Measurements from ENCODE around the gene ZNF618. TPM values are rescaled to one million over a fixed set of nuclear protein-coding genes. Genes with fewer than 3 reads are reported as not detected.
A peak's percentile ranks its signal among the peaks of the same experiment; 100 is the strongest.

The ZNF618 gene
- total RNA-seq, 1 donor from 2014 or later: 0.19 TPM

DNA sequence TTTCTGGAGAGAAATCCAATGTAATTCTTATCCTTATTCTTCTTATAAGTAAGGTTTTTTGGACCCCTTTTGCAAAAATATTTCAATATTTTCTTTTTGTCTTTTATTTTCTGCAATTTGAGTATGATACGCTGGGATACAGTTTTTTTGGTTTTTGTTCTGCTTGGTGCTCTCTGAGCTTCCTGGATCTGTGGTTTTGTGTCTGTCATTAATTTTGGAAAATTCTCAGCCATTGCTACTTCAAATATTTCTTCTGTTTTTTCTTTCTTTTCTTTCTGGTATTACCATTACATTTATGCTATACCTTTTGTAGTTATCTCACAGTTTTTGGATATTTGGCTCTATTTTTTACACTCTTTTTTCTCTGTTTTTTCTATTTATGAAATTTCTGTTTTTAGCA, 50.1 kb downstream of the ZNF618 start:
- Mint-ChIP-seq H3K27ac (no peak overlapping the region), H3K9me3 (peaks cover 5% of the 10 kb centered on the region), H3K4me3 (no peak overlapping the region), H3K36me3 (ENCODE audit: low read depth) (no peaks in the 10 kb centered on the region), H3K4me1 (peaks cover 3% of the 10 kb centered on the region), H3K27me3 (peaks cover 17% of the 10 kb centered on the region)
- intact Hi-C loops (cut with micrococcal nuclease): no loop called here
- DNase-seq: no peak

DNA sequence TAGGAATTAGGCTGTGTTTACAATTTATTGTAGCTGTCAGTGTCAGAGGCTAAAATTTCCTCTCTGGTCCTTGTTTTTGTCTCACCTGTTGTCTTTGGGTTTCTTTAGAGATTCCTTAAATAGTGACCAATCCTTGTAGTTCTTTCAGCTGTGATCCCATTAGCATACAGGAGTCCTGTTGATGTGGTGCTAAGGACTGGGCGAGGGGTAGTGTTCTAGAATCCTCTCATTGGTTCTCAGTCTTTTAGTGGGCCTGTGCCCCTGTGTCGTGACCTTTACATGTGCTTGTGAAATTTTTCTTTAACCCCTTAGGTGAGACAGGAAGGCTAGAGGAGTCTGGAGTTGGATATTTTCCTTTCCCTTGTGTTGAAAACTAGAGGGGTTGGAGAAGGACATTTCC, 51.2 kb downstream of the ZNF618 start:
- Mint-ChIP-seq H3K4me1 (no peaks in the 10 kb centered on the region), H3K27ac (no peak overlapping the region), H3K9me3 (peaks cover 5% of the 10 kb centered on the region), H3K4me3 (no peak overlapping the region), H3K27me3 (peaks cover 14% of the 10 kb centered on the region), H3K36me3 (ENCODE audit: low read depth) (no peaks in the 10 kb centered on the region)
- intact Hi-C loops (cut with micrococcal nuclease): no loop called here
- DNase-seq: peak; percentile 10

DNA sequence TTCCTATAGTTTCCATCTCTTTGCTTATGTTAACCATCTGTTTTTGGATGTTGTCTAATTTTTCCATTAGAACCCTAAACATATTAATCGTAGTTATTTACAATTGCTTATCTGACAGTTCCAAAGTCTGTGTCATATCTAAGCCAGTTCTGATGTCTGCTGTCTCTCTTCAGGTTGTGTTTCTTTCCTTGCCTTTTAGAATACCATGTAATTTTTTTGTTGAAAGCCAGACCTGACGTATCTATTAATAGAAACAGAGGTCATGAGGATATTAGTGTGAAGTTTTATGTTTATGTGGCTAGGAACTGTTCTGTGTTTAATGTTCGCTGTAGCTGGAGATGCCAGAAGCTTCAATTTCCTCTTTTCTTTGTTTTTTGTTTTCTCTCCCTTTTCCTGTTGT, 52.2 kb downstream of the ZNF618 start:
- Mint-ChIP-seq H3K36me3 (ENCODE audit: low read depth) (no peaks in the 10 kb centered on the region), H3K4me1 (no peaks in the 10 kb centered on the region), H3K4me3 (no peak overlapping the region), H3K27me3 (peaks cover 13% of the 10 kb centered on the region), H3K9me3 (peaks cover 5% of the 10 kb centered on the region), H3K27ac (no peak overlapping the region)
- no peak for DNase-seq
- intact Hi-C loops (cut with micrococcal nuclease): no loop called here

DNA sequence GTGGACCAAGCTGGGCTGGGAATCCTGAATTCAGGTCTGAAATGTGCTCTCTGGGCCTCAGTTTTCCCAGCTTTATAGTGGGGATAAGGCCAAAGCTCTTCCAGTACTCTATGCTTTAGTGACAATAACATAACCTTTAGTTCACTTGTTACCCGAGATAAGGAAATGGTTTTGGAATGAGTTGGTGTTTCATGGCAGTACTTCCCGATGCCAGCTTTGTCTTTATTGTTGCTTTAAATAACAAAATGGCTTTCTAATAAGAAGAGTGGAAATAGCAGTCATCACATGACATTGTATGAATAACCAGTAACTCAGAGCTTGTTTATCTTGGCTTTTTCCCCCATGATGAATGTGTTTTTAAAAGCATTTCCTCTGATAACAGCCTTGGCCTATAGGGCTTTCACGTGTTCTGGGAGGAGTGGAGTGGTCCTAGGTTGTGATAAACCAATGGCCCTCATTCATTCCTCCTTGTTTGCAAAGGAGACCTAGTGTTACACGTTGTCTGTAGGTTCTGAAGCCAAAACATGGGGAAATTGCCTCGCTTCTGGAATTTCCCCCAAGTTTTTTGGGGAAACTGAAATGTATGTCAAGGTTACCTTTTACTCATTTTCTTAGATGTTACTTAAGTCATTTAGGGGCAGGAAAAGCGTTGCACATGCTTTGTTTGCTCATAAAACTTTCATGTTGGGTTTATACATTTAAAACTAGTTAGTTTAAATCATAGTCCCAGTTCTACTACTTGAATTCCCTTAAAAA, 53.7 kb downstream of the ZNF618 start:
- Mint-ChIP-seq H3K9me3 (peaks cover under 1% of the 10 kb centered on the region), H3K27me3 (peaks cover 5% of the 10 kb centered on the region), H3K4me3 (no peak overlapping the region), H3K36me3 (ENCODE audit: low read depth) (no peaks in the 10 kb centered on the region), H3K27ac (no peak overlapping the region), H3K4me1 (no peaks in the 10 kb centered on the region)
- intact Hi-C loops (cut with micrococcal nuclease): no loop called here
- no peak for DNase-seq

DNA sequence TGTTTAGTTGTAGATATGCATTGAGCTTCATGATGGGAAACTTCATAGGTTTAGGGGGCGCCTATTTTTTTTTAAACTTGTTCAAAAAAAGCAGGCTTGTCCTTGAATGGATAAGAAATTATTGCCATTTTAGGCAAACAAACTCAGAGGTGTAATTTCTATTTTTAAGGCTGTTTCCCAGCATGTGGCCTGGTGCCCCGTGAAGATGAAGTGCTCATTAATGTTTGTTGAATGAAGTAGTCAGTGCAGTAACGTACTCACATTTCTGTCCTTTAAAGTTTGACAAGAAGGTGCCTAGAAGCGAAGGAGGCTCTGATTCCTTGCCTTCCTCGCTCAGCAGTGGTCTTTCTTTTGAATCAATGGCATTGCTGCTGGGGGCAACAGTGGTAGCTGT, 54.3 kb downstream of the ZNF618 start:
- Mint-ChIP-seq H3K9me3 (no peaks in the 10 kb centered on the region), H3K4me1 (no peaks in the 10 kb centered on the region), H3K27ac (no peak overlapping the region), H3K27me3 (peaks cover 3% of the 10 kb centered on the region), H3K4me3 (no peak overlapping the region), H3K36me3 (ENCODE audit: low read depth) (no peaks in the 10 kb centered on the region)
- DNase-seq: no peak
- intact Hi-C loops (cut with micrococcal nuclease): no loop called here

DNA sequence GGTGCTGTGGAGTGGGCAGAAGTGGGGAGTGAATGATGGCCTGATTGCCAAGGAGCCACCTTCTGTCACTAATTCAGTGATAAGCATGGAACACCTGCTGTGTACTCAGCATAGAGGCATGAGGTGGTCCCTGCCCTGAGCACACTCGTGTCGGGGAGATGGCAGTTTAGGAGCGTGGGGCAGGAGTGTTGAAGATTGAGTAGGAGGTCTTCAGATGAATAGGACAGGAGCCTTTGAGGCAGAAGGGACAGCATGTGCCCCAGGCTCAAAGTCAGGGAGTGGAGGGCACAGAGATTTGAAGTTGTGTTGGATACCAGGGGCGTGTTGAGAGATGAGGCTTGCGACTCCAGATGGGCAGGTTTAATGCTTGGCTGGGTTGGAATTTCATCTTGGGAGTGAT, 55.0 kb downstream of the ZNF618 start:
- no peak for DNase-seq
- intact Hi-C loops (cut with micrococcal nuclease): no loop called here
- Mint-ChIP-seq H3K36me3 (ENCODE audit: low read depth) (no peaks in the 10 kb centered on the region), H3K27me3 (peaks cover 2% of the 10 kb centered on the region), H3K4me1 (no peaks in the 10 kb centered on the region), H3K4me3 (no peak overlapping the region), H3K9me3 (no peaks in the 10 kb centered on the region), H3K27ac (no peak overlapping the region)

DNA sequence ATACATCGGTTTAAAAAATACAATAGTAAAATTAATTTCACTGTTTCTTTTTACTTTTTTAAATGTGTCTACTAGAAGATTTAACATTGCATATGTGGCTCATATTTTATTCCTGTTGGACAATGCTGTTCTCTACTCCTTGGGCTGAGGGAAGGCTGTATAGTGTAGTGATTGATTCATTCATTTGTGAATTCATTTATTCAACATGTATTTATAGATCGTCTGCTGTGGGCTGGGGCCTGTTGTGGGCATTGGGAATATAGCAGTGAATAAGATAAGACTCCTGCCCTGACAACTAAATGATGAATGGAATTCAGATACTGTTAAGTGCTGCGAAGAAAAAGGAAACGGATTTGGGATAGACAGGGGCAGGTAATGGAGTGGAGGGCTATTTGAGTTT, 55.7 kb downstream of the ZNF618 start:
- DNase-seq: no peak
- Mint-ChIP-seq H3K36me3 (ENCODE audit: low read depth) (no peaks in the 10 kb centered on the region), H3K4me3 (no peak overlapping the region), H3K4me1 (no peaks in the 10 kb centered on the region), H3K9me3 (no peaks in the 10 kb centered on the region), H3K27me3 (no peaks in the 10 kb centered on the region), H3K27ac (no peak overlapping the region)
- intact Hi-C loops (cut with micrococcal nuclease): no loop called here

DNA sequence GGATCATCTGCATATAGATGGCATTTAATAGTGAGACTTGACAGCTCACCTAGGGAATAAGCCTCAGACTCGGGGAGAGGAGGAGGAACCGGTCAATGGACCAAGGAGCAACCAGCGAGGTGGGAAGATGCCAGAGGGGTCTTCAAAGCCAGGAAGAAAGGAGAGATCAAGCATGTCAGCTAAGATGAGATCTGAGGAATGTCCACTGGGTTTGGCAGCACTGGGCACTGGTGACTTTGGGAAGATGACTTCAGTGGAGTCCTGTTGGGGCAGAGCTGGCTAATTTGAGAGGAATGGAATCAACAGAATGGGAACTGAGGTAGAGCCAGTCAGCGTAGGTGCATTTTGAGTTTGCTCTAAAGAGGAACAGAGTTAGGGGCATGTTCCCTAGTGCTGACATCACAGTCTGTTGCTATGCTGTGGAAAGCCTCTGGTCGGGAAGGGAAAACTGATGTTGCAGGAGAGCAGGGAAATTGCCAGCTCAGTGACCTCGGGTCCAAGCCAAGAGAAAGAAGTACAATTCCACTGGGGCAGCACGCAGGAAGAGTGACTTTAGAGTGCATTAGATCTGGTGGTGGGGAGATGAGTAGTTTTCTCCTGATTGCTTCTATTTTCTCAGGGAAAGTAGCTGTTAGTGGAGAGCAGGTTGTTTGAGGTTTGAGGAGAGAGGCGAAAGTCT, 56.9 kb downstream of the ZNF618 start:
- H3K4me1 Mint-ChIP-seq: no peaks in the 10 kb centered on the region
- no peaks in the 10 kb centered on the region for H3K9me3 Mint-ChIP-seq
- H3K27me3 Mint-ChIP-seq: peaks cover 3% of the 10 kb centered on the region
- DNase-seq: no peak
- intact Hi-C loops (cut with micrococcal nuclease): no loop called here
- H3K36me3 Mint-ChIP-seq (ENCODE audit: low read depth): no peaks in the 10 kb centered on the region
- H3K4me3 Mint-ChIP-seq: no peak overlapping the region
- H3K27ac Mint-ChIP-seq: no peak overlapping the region

DNA sequence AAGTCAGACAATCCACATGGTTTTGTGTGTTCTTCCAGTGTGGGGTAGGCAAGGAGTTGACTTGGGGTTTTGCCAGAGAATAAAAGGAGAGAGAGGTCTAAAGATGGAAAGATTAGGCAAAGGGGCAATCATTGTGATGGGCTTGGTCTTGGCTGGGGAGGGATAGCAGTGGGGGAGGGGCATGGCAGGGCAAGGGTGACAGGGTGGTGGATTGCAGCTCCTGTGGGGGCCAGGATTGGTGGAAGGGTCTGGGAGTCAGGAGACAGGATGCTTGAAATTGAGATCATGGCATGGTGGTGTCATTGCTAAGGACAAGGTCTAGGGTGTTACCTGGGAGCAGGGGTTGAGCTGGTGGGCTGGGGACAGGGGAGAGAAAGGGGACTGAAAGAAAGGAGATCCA, 57.6 kb downstream of the ZNF618 start:
- H3K4me3 Mint-ChIP-seq: no peak overlapping the region
- intact Hi-C loops (cut with micrococcal nuclease): no loop called here
- H3K36me3 Mint-ChIP-seq (ENCODE audit: low read depth): no peaks in the 10 kb centered on the region
- H3K9me3 Mint-ChIP-seq: no peaks in the 10 kb centered on the region
- no peak overlapping the region for H3K27ac Mint-ChIP-seq
- DNase-seq: no peak
- H3K4me1 Mint-ChIP-seq: no peaks in the 10 kb centered on the region
- peaks cover 3% of the 10 kb centered on the region for H3K27me3 Mint-ChIP-seq

DNA sequence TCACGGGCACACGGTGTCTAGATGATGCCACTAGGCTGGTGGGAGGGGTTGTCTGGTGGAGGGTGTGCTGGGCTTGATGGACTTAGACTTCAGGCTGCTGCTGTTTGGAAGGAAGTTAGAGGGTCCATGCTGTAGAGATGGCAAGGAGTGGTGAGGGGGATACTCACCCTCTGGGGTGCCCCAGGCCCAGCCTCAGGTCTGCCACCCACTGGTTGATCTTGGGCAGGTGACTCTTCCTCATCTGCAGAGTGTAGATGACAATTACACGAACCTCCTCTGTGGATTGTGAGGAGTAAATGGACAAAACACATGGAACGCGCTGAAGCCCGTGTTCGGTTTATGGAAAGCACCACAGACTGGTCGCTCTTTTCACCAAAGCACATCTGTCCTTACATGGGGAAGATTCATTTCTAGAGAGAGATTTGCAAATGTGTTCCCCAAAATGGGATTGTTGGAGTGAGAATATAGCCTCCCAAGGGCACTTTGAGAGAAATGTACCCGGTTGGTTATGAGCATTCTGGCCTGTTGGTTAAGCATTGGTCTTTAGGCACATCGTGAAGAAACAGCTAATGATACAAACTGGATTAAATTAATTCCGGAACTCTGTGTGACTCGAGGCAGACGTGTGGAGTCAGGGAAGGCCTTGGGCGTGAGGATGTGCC, 58.2 kb downstream of the ZNF618 start:
- intact Hi-C loops (cut with micrococcal nuclease): no loop called here

DNA sequence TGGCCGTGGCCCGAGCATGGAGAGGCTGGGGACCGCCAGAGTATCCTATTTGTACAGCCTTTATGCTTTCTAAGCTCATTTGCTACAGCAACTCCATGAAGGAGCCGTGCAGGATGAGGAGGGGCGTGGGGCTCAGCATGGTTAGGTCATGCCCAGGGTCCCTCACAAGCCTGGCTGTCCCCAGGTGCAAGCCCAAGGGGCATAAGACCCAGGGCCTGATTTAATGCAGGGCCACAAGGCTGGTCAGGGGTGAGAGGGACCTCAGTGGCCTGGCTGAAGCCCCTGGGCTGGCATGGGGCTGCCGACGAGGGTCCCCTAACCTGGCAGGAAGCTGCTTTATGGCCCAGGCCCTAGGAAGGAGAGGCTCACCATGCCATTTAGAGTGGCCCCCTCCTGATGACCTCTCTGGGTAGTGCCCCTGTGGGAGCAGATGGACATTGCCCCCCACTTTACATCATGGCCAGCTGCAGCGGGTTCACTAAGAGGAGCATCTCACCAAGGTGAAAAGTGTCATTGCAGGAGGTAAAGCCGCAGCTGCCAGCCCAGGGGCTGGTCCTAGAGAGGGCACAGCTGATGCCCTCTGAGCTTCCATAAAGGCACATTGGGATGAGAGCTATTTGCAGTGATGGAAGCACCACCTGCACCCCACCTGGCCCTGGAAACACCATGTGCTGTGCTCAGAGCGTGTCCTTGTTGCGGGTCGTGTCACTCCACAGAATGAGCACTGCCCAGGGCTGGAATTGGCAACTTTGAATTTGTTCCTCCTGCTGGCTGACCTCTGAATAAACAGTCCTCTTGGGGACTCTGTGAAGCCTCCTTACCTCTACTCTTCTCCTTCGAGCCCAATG, 58.9 kb downstream of the ZNF618 start:
- no peak for DNase-seq
- no peak overlapping the region for H3K4me3 Mint-ChIP-seq
- no peaks in the 10 kb centered on the region for H3K9me3 Mint-ChIP-seq
- intact Hi-C loops (cut with micrococcal nuclease): no loop called here
- H3K27me3 Mint-ChIP-seq: peaks cover 5% of the 10 kb centered on the region
- no peak overlapping the region for H3K27ac Mint-ChIP-seq
- no peaks in the 10 kb centered on the region for H3K36me3 Mint-ChIP-seq (ENCODE audit: low read depth)
- no peaks in the 10 kb centered on the region for H3K4me1 Mint-ChIP-seq

More for the DNA sequence above, 58.2 kb downstream of the ZNF618 start:
- no peaks in the 10 kb centered on the region for H3K4me1 Mint-ChIP-seq
- H3K4me3 Mint-ChIP-seq: no peak overlapping the region
- H3K9me3 Mint-ChIP-seq: no peaks in the 10 kb centered on the region
- H3K27me3 Mint-ChIP-seq: peaks cover 5% of the 10 kb centered on the region
- no peak for DNase-seq
- no peak overlapping the region for H3K27ac Mint-ChIP-seq
- H3K36me3 Mint-ChIP-seq (ENCODE audit: low read depth): no peaks in the 10 kb centered on the region

DNA sequence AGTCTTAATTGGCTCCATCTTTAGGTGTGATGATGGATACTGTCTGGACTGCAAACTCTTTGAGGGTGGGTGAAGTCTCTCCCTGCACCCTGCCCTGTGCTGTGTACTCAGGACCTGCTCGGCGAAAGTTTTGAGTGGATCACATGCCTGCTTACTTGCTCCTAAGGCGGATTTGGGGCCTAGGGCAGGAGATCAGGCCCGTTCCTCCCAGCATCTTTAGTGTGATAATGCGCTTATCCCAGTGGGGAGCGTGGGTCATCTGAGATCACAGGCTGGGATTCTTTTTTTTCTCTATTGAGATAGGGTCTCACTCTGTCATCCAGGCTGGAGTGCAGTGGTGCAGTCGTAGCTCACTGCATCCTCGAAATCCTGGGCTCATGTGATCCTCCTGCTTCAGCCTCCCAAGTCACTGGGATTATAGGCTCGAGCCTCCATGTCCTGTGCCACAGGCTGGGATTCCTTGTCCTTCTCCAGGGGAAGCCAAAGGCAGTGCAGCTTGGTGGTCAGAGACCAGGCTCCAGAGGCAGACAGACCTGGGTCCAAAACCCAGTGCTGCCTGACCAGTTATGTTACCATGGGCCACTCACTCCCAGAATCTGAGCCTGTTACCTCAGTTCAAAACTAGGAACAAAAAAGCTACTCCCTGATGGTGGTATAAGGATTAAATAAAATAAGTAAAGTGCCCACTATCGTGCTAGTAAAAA, 59.7 kb downstream of the ZNF618 start:
- Mint-ChIP-seq H3K27me3 (peaks cover 7% of the 10 kb centered on the region), H3K36me3 (ENCODE audit: low read depth) (no peaks in the 10 kb centered on the region), H3K4me1 (no peaks in the 10 kb centered on the region), H3K9me3 (no peaks in the 10 kb centered on the region), H3K27ac (no peak overlapping the region), H3K4me3 (no peak overlapping the region)
- DNase-seq: no peak
- intact Hi-C loops (cut with micrococcal nuclease): no loop called here

DNA sequence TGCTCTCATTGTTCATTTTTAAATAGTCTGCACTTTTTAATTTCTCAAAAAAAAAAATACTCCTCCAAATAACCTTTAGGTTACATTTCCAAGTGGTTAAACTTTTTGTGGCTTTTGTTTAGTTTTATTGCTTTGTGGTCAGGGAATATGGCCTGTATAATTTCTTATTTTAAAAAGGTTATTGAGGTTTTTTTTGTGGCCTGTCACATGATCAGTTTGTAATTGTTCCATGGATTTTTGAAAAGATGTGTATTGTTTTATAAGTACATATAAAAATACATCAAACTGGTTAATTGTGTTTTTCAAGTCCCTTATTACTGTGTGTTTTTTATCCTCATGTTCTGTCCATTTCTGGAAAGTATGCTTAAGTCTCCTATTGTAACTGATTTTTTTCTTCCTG, 64.0 kb downstream of the ZNF618 start:
- Mint-ChIP-seq H3K27ac (no peak overlapping the region), H3K27me3 (peaks cover 15% of the 10 kb centered on the region), H3K4me1 (no peaks in the 10 kb centered on the region), H3K4me3 (no peak overlapping the region), H3K36me3 (ENCODE audit: low read depth) (no peaks in the 10 kb centered on the region), H3K9me3 (no peaks in the 10 kb centered on the region)
- intact Hi-C loops (cut with micrococcal nuclease): no loop called here
- DNase-seq: no peak

Measured in activated CD4-positive, alpha-beta T cell treated with anti-CD3 and anti-CD28 coated beads, Interleukin-2, amount 10 ng/mL, durations not matched to agents 24 days and 14 days (primary cell).